Keratinocyte (primary cell): ENCODE data around the gene COPG2. TPM values are rescaled to one million over a fixed set of nuclear protein-coding genes. Genes with fewer than 3 reads are reported as not detected.

Experiments
- DNase-seq: peaks from one replicate; pipeline ENCODE4 v3.0.0-alpha.2; 2011; ENCODE audit warnings: low read depth, missing footprints, low spot score
- FAIRE-seq: peaks from 2 replicates; lab custom pipeline; 2011; peaks lifted over from hg19 to GRCh38; lab: Jason Lieb, UNC
- H2AFZ ChIP-seq: 2 replicates; pipeline ENCODE4 v1.6.0; 2012; ENCODE audit warnings: low read length, control low read depth, inconsistent platforms; ENCODE audit not compliant: control insufficient read depth
- H3K27ac ChIP-seq: 2 replicates; pipeline ENCODE4 v1.5.1; 2011; ENCODE audit warnings: low read length; ENCODE audit not compliant: control insufficient read depth, insufficient read depth
- H3K27me3 ChIP-seq: 3 replicates; pipeline ENCODE4 v1.6.0; 2011; ENCODE audit warnings: low read length; ENCODE audit not compliant: control insufficient read depth, insufficient read depth; ENCODE audit errors: extremely low read depth
- H3K36me3 ChIP-seq, 2 experiments: 2 replicates in 1 of 2; 3 replicates in 1 of 2; pipeline ENCODE4 v1.5.1; 2011; ENCODE audit warnings: low read length in 2 of 2, mild to moderate bottlenecking in 1 of 2; ENCODE audit not compliant: control insufficient read depth in 2 of 2, insufficient read depth in 2 of 2; ENCODE audit errors: extremely low read depth in 1 of 2
- H3K4me1 ChIP-seq: 3 replicates; pipeline ENCODE4 v1.5.1; 2011; ENCODE audit warnings: low read length; ENCODE audit not compliant: control insufficient read depth, insufficient read depth; ENCODE audit errors: extremely low read depth
- H3K4me2 ChIP-seq: 3 replicates; pipeline ENCODE4 v1.6.0; 2011; ENCODE audit warnings: low read depth, low read length; ENCODE audit not compliant: control insufficient read depth, insufficient read depth; ENCODE audit errors: extremely low read depth
- H3K4me3 ChIP-seq, 3 experiments: fragments of 200-600 bp in 1 of 3; sonication (generic) in 1 of 3; 2 replicates in 2 of 3; 3 replicates in 1 of 3; pipeline ENCODE4 v1.5.1; 2011 to 2016; ENCODE audit warnings: low read length in 3 of 3, mild to moderate bottlenecking in 3 of 3, control low read depth in 2 of 3, inconsistent platforms in 1 of 3, low read depth in 1 of 3, mixed read lengths in 1 of 3, mixed run types in 1 of 3, moderate library complexity in 1 of 3; ENCODE audit not compliant: control insufficient read depth in 2 of 3, insufficient read depth in 2 of 3; ENCODE audit errors: extremely low read depth in 1 of 3
- H3K79me2 ChIP-seq: 2 replicates; pipeline ENCODE4 v1.6.0; 2012; ENCODE audit warnings: low read length; ENCODE audit not compliant: control insufficient read depth, insufficient read depth
- H3K9ac ChIP-seq: 3 replicates; pipeline ENCODE4 v1.6.0; 2011; ENCODE audit warnings: low read length; ENCODE audit not compliant: control insufficient read depth, insufficient read depth; ENCODE audit errors: extremely low read depth
- H3K9me1 ChIP-seq: 3 replicates; pipeline ENCODE4 v1.6.0; 2011; ENCODE audit warnings: low read length; ENCODE audit not compliant: control insufficient read depth, insufficient read depth; ENCODE audit errors: extremely low read depth
- H3K9me3 ChIP-seq: 2 replicates; pipeline ENCODE4 v1.5.1; 2012; ENCODE audit warnings: low read depth, low read length; ENCODE audit not compliant: control insufficient read depth
- H4K20me1 ChIP-seq: 3 replicates; pipeline ENCODE4 v1.6.0; 2011; ENCODE audit warnings: low read length; ENCODE audit not compliant: control insufficient read depth, insufficient read depth; ENCODE audit errors: extremely low read depth
- EZH2 ChIP-seq: IDR thresholded peaks from one replicate; pipeline ENCODE4 v1.6.1; 2012; ENCODE audit warnings: inconsistent platforms, mild to moderate bottlenecking, low read length, moderate library complexity
- dilution Hi-C: fragments of 300-500 bp; cut with MboI; formaldehyde crosslinking; loops from one replicate; pipeline ENCODE4 v1.7.0; 2020; ENCODE audit warnings: low sequenced_read_pairs; ENCODE audit not compliant: extremely low pct_ligation_motif_present
- polyA plus RNA-seq, 5 experiments: library from polyadenylated mRNA; depleted of rRNA in 3 of 5; stranded (reverse) in 3 of 5; stranded (forward) in 1 of 5; unstranded in 1 of 5; fragments of >200 nt; gene quantifications; 1 replicate in 1 of 5; 2 replicates in 3 of 5; 3 replicates in 1 of 5; pipeline versions ENCODE4 v1.2.1 to v1.2.3, GENCODE V29; 2011 to 2012; ENCODE audit warnings: missing spikeins in 2 of 5, low read depth in 1 of 5, low replicate concordance in 1 of 5
- TF ChIP-seq, protein P1 (sequence below), 3 experiments: IDR thresholded peaks in 1 of 3; conservative IDR thresholded peaks in 1 of 3; optimal IDR thresholded peaks in 1 of 3; 2 replicates in 2 of 3; 3 replicates in 1 of 3; pipeline versions ENCODE3 to v1.5.1; 2011; ENCODE audit warnings: low read length in 3 of 3, mild to moderate bottlenecking in 3 of 3, moderate library complexity in 2 of 3, control low read depth in 1 of 3, inconsistent platforms in 1 of 3; ENCODE audit not compliant: insufficient read depth in 2 of 3; ENCODE audit errors: extremely low read depth in 1 of 3

COPG2 gene
- polyA plus RNA-seq, 1 donor (not counting 4 experiments of a cell fraction or from before 2014, with no cell fraction given), result 38.8 TPM

DNA sequence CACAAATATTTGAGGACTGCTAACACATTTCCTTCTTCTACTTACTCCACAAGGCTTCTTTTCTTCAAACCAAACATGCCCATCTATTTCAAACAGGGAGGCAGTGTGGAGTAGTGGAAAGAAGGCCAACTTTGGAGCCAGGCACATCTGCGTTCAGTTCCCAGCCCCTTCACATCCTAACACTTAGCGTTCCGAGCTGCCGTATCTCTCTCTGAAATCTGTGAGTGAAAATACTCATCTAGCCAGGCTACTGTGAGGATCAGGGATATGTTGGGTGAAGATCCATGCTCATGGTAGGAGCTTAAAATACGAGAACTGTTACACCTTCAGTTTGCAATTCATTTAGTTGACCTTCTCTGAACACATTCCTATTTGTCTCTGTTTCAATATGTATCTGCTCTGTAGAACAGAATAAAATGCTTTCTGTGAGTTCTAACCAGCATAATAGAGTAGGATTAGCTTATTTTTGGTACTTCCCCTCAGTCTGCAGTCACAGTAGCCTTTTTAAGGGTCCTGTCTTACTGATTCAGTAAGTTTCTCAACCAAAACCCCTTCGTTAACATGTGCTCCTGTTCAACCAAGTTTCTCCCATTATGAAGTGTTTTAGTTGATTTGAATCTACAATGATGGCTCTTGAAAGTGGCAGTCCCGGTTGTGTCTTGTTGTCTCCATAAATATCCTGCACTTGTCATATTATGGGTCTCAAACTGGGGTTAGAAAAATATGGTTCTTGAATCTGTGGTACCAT lies 180.0 kb downstream of the COPG2 start:
- Histone ChIP-seq H3K4me1 (peaks cover 23% of the 10 kb centered on the region), H3K9me3 (no peaks in the 10 kb centered on the region), H3K9ac (no peak overlapping the region), H2AFZ (no peak overlapping the region), H3K4me2 (no peak overlapping the region), H3K4me3 (no peak overlapping the region), H3K27me3 (peaks cover 39% of the 10 kb centered on the region), H3K27ac (no peak overlapping the region), H3K36me3 (no peaks in the 10 kb centered on the region), H3K79me2 (no peaks in the 10 kb centered on the region), H4K20me1 (no peaks in the 10 kb centered on the region), H3K9me1 (no peaks in the 10 kb centered on the region)
- FAIRE-seq, result no peak
- TF ChIP-seq, protein P1, sequence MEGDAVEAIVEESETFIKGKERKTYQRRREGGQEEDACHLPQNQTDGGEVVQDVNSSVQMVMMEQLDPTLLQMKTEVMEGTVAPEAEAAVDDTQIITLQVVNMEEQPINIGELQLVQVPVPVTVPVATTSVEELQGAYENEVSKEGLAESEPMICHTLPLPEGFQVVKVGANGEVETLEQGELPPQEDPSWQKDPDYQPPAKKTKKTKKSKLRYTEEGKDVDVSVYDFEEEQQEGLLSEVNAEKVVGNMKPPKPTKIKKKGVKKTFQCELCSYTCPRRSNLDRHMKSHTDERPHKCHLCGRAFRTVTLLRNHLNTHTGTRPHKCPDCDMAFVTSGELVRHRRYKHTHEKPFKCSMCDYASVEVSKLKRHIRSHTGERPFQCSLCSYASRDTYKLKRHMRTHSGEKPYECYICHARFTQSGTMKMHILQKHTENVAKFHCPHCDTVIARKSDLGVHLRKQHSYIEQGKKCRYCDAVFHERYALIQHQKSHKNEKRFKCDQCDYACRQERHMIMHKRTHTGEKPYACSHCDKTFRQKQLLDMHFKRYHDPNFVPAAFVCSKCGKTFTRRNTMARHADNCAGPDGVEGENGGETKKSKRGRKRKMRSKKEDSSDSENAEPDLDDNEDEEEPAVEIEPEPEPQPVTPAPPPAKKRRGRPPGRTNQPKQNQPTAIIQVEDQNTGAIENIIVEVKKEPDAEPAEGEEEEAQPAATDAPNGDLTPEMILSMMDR (optimal IDR thresholded peaks at IDR 0.05 in 1 of 3, IDR thresholded peaks at IDR 0.05 in 1 of 3, conservative IDR thresholded peaks at IDR 0.05 in 1 of 3; ENCODE audit: extremely low read depth in 1 of 3, insufficient read depth in 2 of 3, low read length in 3 of 3), result no peak
- no peak for TF ChIP-seq EZH2
- dilution Hi-C loops, result no loop called here
- DNase-seq, result no peak

DNA sequence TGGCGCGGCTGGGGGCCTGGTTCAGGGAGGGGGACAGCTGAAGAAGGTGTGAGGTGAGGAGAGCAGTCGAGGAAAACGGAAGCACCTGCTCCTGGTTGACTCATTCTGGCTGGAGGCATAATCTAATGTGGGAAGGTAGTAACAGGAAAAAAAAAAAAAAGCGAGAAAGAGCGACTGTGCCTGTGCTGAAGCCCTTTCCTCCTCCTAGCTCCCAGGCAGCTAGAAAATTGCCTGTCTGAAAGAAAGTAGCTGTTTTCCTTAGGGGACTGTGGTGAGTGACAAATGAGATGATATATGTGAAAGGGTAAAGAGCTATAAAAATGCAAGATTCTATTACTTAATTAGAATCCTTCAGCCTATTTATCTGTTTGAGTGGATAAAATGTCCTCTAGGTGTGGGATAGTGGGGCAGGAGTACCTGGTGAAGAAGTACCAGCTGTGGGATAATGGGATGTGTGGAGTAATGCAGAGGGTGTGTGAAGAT lies 181.6 kb downstream of the COPG2 start:
- Histone ChIP-seq H3K79me2 (no peaks in the 10 kb centered on the region), H3K4me1 (peaks cover 19% of the 10 kb centered on the region), H3K27me3 (peaks cover 27% of the 10 kb centered on the region), H3K4me3 (peak overlapping the region in 1 of 3 experiments; percentile 52), H2AFZ (peak overlapping the region; percentile 89), H3K4me2 (peak overlapping the region; percentile 81), H3K9me1 (no peaks in the 10 kb centered on the region), H3K9ac (no peak overlapping the region), H3K27ac (no peak overlapping the region), H4K20me1 (no peaks in the 10 kb centered on the region), H3K9me3 (no peaks in the 10 kb centered on the region), H3K36me3 (no peaks in the 10 kb centered on the region)
- TF ChIP-seq, protein P1 (optimal IDR thresholded peaks at IDR 0.05 in 1 of 3, IDR thresholded peaks at IDR 0.05 in 1 of 3, conservative IDR thresholded peaks at IDR 0.05 in 1 of 3; ENCODE audit: extremely low read depth in 1 of 3, insufficient read depth in 2 of 3, low read length in 3 of 3), result no peak
- no peak for TF ChIP-seq EZH2
- dilution Hi-C loops, result no loop called here
- no peak for FAIRE-seq
- DNase-seq, result no peak
